CD4-positive, alpha-beta memory T cell (primary cell): Measurements from ENCODE around the gene MAPKAP1. TPM values are rescaled to one million over a fixed set of nuclear protein-coding genes. Genes with fewer than 3 reads are reported as not detected.

Source experiments
- CTCF ChIA-PET: fragments of 350-600 bp; sonication (Branson Sonifier 250); formaldehyde crosslinking; loops from one replicate; lab custom pipeline; 2021; ENCODE audit warnings: inconsistent platforms; ENCODE audit not compliant: partially characterized antibody; lab: Charles Lee
- POLR2A ChIA-PET: fragments of 350-600 bp; sonication (Branson Sonifier 250); formaldehyde crosslinking; loops from one replicate; lab custom pipeline; 2021; ENCODE audit not compliant: partially characterized antibody; lab: Charles Lee
- DNase-seq, 5 donors: peaks; one replicate each; pipeline versions ENCODE4 v3.0.0 to v3.0.0-alpha.2; 2020 to 2022; ENCODE audit warnings: mixed read lengths in 1 of 5
- H3K27ac ChIP-seq: one replicate; pipeline ENCODE4 v1.7.0; 2013; ENCODE audit warnings: low read depth, low read length
- H3K27me3 ChIP-seq: 2 replicates; pipeline ENCODE4 v1.7.0; 2013; ENCODE audit warnings: mild to moderate bottlenecking, low read length, moderate library complexity; ENCODE audit not compliant: insufficient read depth
- H3K36me3 ChIP-seq: 2 replicates; pipeline ENCODE4 v1.7.0; 2013; ENCODE audit warnings: mild to moderate bottlenecking, low read length, moderate library complexity; ENCODE audit not compliant: insufficient read depth
- H3K4me1 ChIP-seq: 2 replicates; pipeline ENCODE4 v1.7.0; 2013; ENCODE audit warnings: mild to moderate bottlenecking, low read length, moderate library complexity; ENCODE audit not compliant: insufficient read depth
- H3K4me3 ChIP-seq, 2 donors: one replicate each; pipeline ENCODE4 v1.7.0; 2013; ENCODE audit warnings: low read length in 2 of 2, mild to moderate bottlenecking in 1 of 2
- H3K9me3 ChIP-seq, 2 donors: one replicate each; pipeline ENCODE4 v1.7.0; 2013; ENCODE audit warnings: low read length in 2 of 2, control low read depth in 1 of 2; ENCODE audit not compliant: control insufficient read depth in 1 of 2
- H3K27ac Mint-ChIP-seq, 7 donors: one replicate each; pipeline ENCODE4 v1.8.0; 2020 to 2021; ENCODE audit warnings: mixed read lengths in 7 of 7, mild to moderate bottlenecking in 6 of 7, inconsistent platforms in 3 of 7, moderate library complexity in 3 of 7
- H3K27me3 Mint-ChIP-seq, 2 donors: one replicate each; pipeline ENCODE4 v1.8.0; 2020 to 2021; ENCODE audit warnings: mixed read lengths in 2 of 2
- H3K36me3 Mint-ChIP-seq, 2 donors: one replicate each; pipeline ENCODE4 v1.8.0; 2020 to 2021; ENCODE audit warnings: mixed read lengths in 2 of 2, inconsistent platforms in 1 of 2, mild to moderate bottlenecking in 1 of 2
- H3K4me1 Mint-ChIP-seq, 4 donors: one replicate each; pipeline ENCODE4 v1.8.0; 2020 to 2021; ENCODE audit warnings: mixed read lengths in 4 of 4, mild to moderate bottlenecking in 1 of 4
- H3K4me3 Mint-ChIP-seq, 8 donors: one replicate each; pipeline ENCODE4 v1.8.0; 2020 to 2021; ENCODE audit warnings: mixed read lengths in 8 of 8, mild to moderate bottlenecking in 7 of 8, moderate library complexity in 6 of 8, inconsistent platforms in 3 of 8
- H3K9me3 Mint-ChIP-seq, 8 donors: one replicate each; pipeline ENCODE4 v1.8.0; 2020 to 2021; ENCODE audit warnings: mixed read lengths in 8 of 8, mild to moderate bottlenecking in 5 of 8, inconsistent platforms in 3 of 8, moderate library complexity in 1 of 8
- intact Hi-C: fragments of 100-400 bp; cut with micrococcal nuclease; formaldehyde crosslinking; loops from one replicate; pipeline ENCODE4 v1.15.1; 2023
- polyA plus RNA-seq, 2 donors: library from polyadenylated mRNA; unstranded; fragments of 300-500 nt; fragmentation: Illumina TruSeq; gene quantifications; one replicate each; pipeline ENCODE4 v1.2.3, GENCODE V29; 2021
- total RNA-seq, 2 experiments: library from RNA; stranded (reverse); gene quantifications; one replicate each; pipeline ENCODE4 v1.2.3, GENCODE V29; 2021

Gene MAPKAP1
- total and polyA plus RNA-seq, 4 experiments from 2014 or later: 51.6 to 59.1 (median 55.8) TPM

DNA sequence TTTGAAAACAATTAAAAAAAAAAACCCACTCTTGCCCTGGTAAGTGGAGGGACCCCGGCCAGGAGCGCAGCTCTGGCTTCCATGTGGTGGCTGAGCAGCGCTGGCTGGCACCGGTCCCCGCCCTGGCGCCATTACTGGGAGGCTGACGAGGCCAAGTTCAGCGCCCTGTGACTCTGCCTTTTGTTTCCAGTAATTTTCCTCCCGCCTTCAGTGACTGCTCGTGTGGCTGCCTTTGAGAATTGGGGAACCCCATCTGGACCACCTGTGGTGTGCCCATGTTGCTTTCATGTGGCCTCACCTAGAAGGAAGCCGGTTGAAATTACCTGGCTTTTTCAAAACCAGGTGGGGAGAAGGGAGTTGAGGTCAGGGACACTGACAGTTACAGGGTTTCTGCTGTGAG is 309.3 kb downstream of the MAPKAP1 start:
- peaks cover 2% of the 10 kb centered on the region in 2 donors for H3K27me3 Mint-ChIP-seq
- ChIA-PET POLR2A (no interaction called here), CTCF (no interaction called here)
- H3K27me3 ChIP-seq: no peaks in the 10 kb centered on the region
- no peak overlapping the region for H3K4me3 Mint-ChIP-seq
- H3K36me3 ChIP-seq: no peaks in the 10 kb centered on the region
- no peaks in the 10 kb centered on the region for H3K9me3 ChIP-seq
- no peak overlapping the region for H3K27ac Mint-ChIP-seq
- H3K4me1 ChIP-seq: no peaks in the 10 kb centered on the region
- H3K9me3 Mint-ChIP-seq: no peaks in the 10 kb centered on the region
- H3K27ac ChIP-seq: no peak overlapping the region
- intact Hi-C loops: no loop called here
- DNase-seq: no peak
- H3K36me3 Mint-ChIP-seq: no peaks in the 10 kb centered on the region
- no peaks in the 10 kb centered on the region for H3K4me1 Mint-ChIP-seq
- no peak overlapping the region for H3K4me3 ChIP-seq

DNA sequence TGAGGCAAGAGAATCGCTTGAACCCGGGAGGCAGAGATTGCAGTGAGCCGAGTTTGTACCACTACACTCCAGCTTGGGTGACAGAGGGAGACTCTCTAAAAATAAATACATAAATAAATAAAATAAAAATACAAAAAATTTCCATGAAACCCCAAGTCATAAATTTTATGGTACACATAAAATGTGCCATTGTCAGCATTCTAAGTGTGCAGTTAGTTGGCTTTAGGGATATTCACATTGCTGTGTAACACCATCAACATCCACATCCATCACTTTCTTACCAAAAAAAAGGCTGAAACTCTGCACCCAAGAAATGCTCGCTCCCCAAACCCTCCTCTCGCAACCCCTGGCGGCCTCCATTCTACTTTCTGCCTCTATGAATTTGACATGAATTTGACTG is 310.2 kb downstream of the MAPKAP1 start:
- Histone ChIP-seq H3K9me3 (no peaks in the 10 kb centered on the region), H3K27me3 (no peaks in the 10 kb centered on the region), H3K4me1 (no peaks in the 10 kb centered on the region), H3K36me3 (no peaks in the 10 kb centered on the region), H3K27ac (no peak overlapping the region), H3K4me3 (no peak overlapping the region)
- ChIA-PET POLR2A (no interaction called here), CTCF (no interaction called here)
- Mint-ChIP-seq H3K27ac (no peak overlapping the region), H3K36me3 (no peaks in the 10 kb centered on the region), H3K27me3 (peaks cover 2% of the 10 kb centered on the region in 2 donors), H3K4me1 (no peaks in the 10 kb centered on the region), H3K4me3 (no peak overlapping the region), H3K9me3 (no peaks in the 10 kb centered on the region)
- intact Hi-C loops: no loop called here
- no peak for DNase-seq

DNA sequence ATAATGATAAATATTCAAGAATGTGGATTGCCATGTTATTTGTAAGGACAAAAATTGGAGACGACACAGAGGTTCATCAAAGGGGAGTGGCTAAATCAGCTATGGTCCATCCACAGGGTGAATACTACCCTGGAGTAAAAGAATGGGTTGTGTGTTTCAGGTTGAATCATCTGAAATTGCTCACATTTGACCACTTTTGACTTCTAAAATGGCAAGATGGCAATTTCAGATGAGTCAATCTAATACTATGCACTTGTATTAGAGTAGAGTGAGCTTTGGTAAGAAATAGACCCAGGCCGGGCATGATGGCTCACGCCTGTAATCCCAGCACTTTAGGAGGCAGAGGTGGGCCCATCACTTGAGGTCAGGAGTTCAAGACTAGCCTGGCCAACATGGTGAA is 313.6 kb downstream of the MAPKAP1 start:
- Mint-ChIP-seq H3K9me3 (no peaks in the 10 kb centered on the region), H3K27me3 (peaks cover 2% of the 10 kb centered on the region in 2 donors), H3K4me3 (no peak overlapping the region), H3K4me1 (no peaks in the 10 kb centered on the region), H3K27ac (no peak overlapping the region), H3K36me3 (no peaks in the 10 kb centered on the region)
- no peak overlapping the region for H3K27ac ChIP-seq
- intact Hi-C loops: no loop called here
- ChIA-PET CTCF (no interaction called here), POLR2A (no interaction called here)
- H3K9me3 ChIP-seq: no peaks in the 10 kb centered on the region
- DNase-seq: no peak
- no peak overlapping the region for H3K4me3 ChIP-seq
- H3K36me3 ChIP-seq: no peaks in the 10 kb centered on the region
- H3K4me1 ChIP-seq: no peaks in the 10 kb centered on the region
- H3K27me3 ChIP-seq: no peaks in the 10 kb centered on the region

DNA sequence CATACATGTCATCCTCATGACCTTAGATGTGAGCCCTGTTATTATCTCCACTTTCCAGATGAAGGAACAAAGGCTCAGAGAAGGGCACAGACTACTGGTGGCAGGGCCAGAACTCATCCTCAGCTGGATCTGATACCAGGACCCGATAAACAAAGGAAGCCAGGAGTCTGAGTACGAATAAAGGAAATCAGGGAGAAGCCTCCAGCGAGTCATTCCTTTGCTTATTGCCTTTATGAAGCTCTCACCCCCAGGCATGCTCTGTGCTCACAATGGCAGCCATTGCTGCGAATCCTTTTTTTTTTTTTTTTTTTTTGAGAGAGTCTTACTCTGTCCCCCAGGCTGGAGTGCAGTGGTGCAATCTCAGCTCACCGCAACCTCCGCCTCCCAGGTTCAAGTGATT is 315.3 kb downstream of the MAPKAP1 start:
- Mint-ChIP-seq H3K4me1 (no peaks in the 10 kb centered on the region), H3K27ac (no peak overlapping the region), H3K9me3 (no peaks in the 10 kb centered on the region), H3K4me3 (no peak overlapping the region), H3K36me3 (no peaks in the 10 kb centered on the region), H3K27me3 (peaks cover 2% of the 10 kb centered on the region in 2 donors)
- no peaks in the 10 kb centered on the region for H3K9me3 ChIP-seq
- H3K27me3 ChIP-seq: no peaks in the 10 kb centered on the region
- ChIA-PET POLR2A (no interaction called here), CTCF (no interaction called here)
- H3K4me1 ChIP-seq: no peaks in the 10 kb centered on the region
- no peaks in the 10 kb centered on the region for H3K36me3 ChIP-seq
- DNase-seq: no peak
- no peak overlapping the region for H3K27ac ChIP-seq
- H3K4me3 ChIP-seq: no peak overlapping the region
- intact Hi-C loops: no loop called here

DNA sequence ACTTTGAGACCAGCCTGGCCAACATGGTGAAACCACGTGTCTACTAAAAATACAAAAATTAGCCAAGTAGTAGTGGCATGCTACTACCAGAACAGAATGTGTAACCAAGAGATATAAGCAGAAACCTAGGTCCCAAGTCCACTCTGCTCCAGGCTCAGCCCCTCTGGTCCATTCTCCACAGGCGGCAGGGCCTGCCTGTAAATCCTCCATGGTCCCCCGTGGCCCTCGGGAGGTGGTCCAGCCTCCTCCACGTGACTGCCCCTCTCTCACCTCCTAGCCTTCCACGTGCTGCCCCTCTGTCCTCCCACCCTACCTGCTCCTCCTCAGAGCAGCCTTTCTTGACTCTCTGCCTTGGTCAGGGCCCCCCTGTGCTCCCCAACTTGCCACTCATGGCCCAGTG is 318.0 kb downstream of the MAPKAP1 start:
- ChIA-PET POLR2A (no interaction called here), CTCF (no interaction called here)
- intact Hi-C loops: no loop called here
- H3K4me3 Mint-ChIP-seq: no peak overlapping the region
- DNase-seq: no peak
- peaks cover 0 to 2% of the 10 kb centered on the region in 2 donors for H3K27me3 Mint-ChIP-seq
- no peaks in the 10 kb centered on the region for H3K36me3 Mint-ChIP-seq
- Histone ChIP-seq H3K4me3 (no peak overlapping the region), H3K27me3 (no peaks in the 10 kb centered on the region), H3K27ac (no peak overlapping the region), H3K9me3 (no peaks in the 10 kb centered on the region), H3K36me3 (no peaks in the 10 kb centered on the region), H3K4me1 (no peaks in the 10 kb centered on the region)
- no peak overlapping the region for H3K27ac Mint-ChIP-seq
- no peaks in the 10 kb centered on the region for H3K4me1 Mint-ChIP-seq
- no peaks in the 10 kb centered on the region for H3K9me3 Mint-ChIP-seq

DNA sequence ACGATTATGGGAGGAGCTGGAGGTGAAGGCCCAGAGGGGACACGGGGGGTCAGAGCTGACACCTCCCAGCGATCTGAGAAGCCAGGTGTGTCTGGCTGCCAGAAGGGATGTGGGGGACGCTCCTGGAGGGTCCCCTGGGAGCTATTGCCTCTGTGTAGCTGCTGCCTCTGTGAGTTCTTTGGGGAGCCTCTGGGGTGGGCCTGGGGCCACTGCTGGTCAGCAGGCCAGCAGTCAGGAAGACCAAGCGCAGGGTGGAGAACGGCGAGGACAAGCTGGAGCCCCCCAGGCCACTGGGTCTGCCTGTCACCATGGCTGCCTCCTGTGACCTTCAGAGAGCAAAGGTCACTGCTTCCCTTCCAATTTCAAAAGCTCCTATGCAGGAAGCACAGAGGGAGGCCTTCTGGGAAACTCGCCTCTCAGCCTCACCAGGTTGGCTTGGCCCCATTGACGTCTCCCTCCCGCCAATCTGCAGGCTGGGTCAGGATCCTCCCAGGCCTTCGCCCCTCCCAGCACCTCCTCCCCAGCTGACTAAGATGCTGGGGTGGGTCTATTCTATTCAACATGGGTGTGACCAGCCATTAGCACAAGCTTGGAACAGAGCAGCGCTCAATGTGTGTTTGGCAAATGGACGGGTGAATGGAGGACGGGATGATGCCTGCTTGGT is 319.0 kb downstream of the MAPKAP1 start:
- CTCF ChIA-PET: no interaction called here
- Histone ChIP-seq H3K27me3 (no peaks in the 10 kb centered on the region), H3K9me3 (no peaks in the 10 kb centered on the region), H3K4me3 (no peak overlapping the region), H3K36me3 (no peaks in the 10 kb centered on the region), H3K4me1 (no peaks in the 10 kb centered on the region), H3K27ac (no peak overlapping the region)
- no peaks in the 10 kb centered on the region for H3K36me3 Mint-ChIP-seq
- no peak overlapping the region for H3K4me3 Mint-ChIP-seq
- POLR2A ChIA-PET: no interaction called here
- intact Hi-C loops: no loop called here
- peaks cover 0 to 2% of the 10 kb centered on the region in 2 donors for H3K27me3 Mint-ChIP-seq
- H3K4me1 Mint-ChIP-seq: no peaks in the 10 kb centered on the region
- no peak for DNase-seq
- peak overlapping the region in 1 of 7 donors; percentile 22 for H3K27ac Mint-ChIP-seq
- no peaks in the 10 kb centered on the region for H3K9me3 Mint-ChIP-seq
